Astrocyte (in vitro differentiated cells and primary cell): ENCODE measurements around the gene CSTF1.

Experiments
- EZH2 ChIP-seq: IDR thresholded peaks from 2 replicates; pipeline ENCODE4 v1.6.1; 2012; ENCODE audit warnings: mild to moderate bottlenecking, low read length, inconsistent platforms; ENCODE audit not compliant: insufficient read depth
- TF ChIP-seq, protein P1 (sequence below): IDR thresholded peaks from 2 replicates; pipeline ENCODE4 v1.5.1; 2011; ENCODE audit warnings: low read depth, mild to moderate bottlenecking, inconsistent platforms, low read length, moderate library complexity; ENCODE audit not compliant: insufficient read depth

DNA sequence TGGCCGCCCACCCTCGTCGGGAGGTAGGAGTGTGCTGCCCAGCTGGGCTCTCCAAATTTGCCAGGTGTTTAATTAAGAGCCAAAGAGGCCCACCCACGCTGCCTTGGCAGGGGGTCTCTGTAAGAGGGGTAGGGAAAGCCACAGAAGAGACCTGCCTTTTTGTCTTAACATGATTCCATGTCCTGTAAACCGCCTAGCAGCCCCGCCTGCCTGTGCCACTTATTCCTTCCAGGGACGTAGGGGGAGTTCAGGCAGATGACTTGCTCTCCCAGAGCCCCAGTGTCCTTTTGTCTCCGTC lies 31.6 kb upstream of the CSTF1 start:
- TF ChIP-seq, protein P1, sequence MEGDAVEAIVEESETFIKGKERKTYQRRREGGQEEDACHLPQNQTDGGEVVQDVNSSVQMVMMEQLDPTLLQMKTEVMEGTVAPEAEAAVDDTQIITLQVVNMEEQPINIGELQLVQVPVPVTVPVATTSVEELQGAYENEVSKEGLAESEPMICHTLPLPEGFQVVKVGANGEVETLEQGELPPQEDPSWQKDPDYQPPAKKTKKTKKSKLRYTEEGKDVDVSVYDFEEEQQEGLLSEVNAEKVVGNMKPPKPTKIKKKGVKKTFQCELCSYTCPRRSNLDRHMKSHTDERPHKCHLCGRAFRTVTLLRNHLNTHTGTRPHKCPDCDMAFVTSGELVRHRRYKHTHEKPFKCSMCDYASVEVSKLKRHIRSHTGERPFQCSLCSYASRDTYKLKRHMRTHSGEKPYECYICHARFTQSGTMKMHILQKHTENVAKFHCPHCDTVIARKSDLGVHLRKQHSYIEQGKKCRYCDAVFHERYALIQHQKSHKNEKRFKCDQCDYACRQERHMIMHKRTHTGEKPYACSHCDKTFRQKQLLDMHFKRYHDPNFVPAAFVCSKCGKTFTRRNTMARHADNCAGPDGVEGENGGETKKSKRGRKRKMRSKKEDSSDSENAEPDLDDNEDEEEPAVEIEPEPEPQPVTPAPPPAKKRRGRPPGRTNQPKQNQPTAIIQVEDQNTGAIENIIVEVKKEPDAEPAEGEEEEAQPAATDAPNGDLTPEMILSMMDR = no peak
- TF ChIP-seq EZH2 = no peak
